ENCODE results near the gene NPAS4. TPM values are rescaled to one million over a fixed set of nuclear protein-coding genes. Genes with fewer than 3 reads are reported as not detected.
"Not testable (repeated sequence)": the region's sequence is repeated elsewhere in the genome, so short reads cannot be mapped to it uniquely, and the experiment has no call there.

Gene NPAS4
- total RNA-seq, 1 experiment from 2014 or later, result 1.6 TPM

DNA sequence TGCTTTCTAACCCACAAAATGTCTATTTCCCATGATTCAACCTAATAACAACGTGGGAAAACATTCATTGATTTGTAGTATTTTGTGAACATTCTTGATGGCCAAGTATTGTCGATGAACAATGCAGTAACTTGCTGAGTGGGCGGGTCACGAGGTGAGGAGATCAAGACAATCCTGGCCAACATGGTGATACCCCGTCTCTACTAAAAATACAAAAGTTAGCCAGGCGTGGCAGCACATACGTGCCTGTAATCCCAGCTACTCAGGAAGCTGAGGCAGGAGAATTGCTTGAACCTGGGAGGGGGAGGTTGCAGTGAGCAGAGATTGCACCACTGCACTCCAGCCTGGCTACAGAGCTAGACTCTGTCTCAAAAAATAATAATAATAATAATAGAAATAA is 40.6 kb upstream of the NPAS4 start:
- H3K23me2 ChIP-seq (ENCODE audit: insufficient read length, low read depth, low read length, poor library complexity, severe bottlenecking); H3K18ac ChIP-seq (ENCODE audit: insufficient read length, low read depth, low read length); H3K79me1 ChIP-seq (ENCODE audit: insufficient read depth, low read depth, low read length, poor library complexity, severe bottlenecking); H3K27me3 Mint-ChIP-seq (ENCODE audit: low read depth); H2BK20ac ChIP-seq (ENCODE audit: low read depth, low read length, poor library complexity, severe bottlenecking); H2BK120ac ChIP-seq (ENCODE audit: low read depth, low read length, poor library complexity, severe bottlenecking); H3K36me3 Mint-ChIP-seq (ENCODE audit: insufficient read depth in 1 of 3, low read depth in 3 of 3); H3K27me3 ChIP-seq (ENCODE audit: insufficient read depth, low read length); H2AFZ ChIP-seq (ENCODE audit: low read length); H3K4me1 ChIP-seq (ENCODE audit: insufficient read depth, low read length); H3K9me3 Mint-ChIP-seq; H4K20me1 ChIP-seq (ENCODE audit: control insufficient read depth, insufficient read depth, insufficient read length); H4K5ac ChIP-seq (ENCODE audit: insufficient read length, low read depth, low read length); H2BK15ac ChIP-seq (ENCODE audit: low read depth, low read length); H3K9ac ChIP-seq (ENCODE audit: extremely low read depth, insufficient read length, low read length); H3K79me2 ChIP-seq (ENCODE audit: insufficient read depth, low read length); H2AK5ac ChIP-seq (ENCODE audit: insufficient read length, low read length); H3K23ac ChIP-seq (ENCODE audit: insufficient read length, low read depth, low read length); DNase-seq; H4K91ac ChIP-seq (ENCODE audit: insufficient read length, low read depth, low read length); H2BK5ac ChIP-seq (ENCODE audit: insufficient read length, low read length); H3K27ac Mint-ChIP-seq; H3T11ph ChIP-seq (ENCODE audit: low read length); H3K56ac ChIP-seq (ENCODE audit: insufficient read length, low read depth, low read length); H3K9me3 ChIP-seq (ENCODE audit: control insufficient read depth, low read depth, low read length); H3K4me1 Mint-ChIP-seq; H3K14ac ChIP-seq (ENCODE audit: insufficient read depth, low read length); H3K4me3 Mint-ChIP-seq; H3K4me2 ChIP-seq (ENCODE audit: insufficient read depth, insufficient read length, low read length); H3K27ac ChIP-seq (ENCODE audit: insufficient read length, low read depth, low read length); H2BK12ac ChIP-seq (ENCODE audit: insufficient read length, low read depth, low read length); H3K4ac ChIP-seq (ENCODE audit: low read depth, low read length); H4K8ac ChIP-seq (replicated peaks; ENCODE audit: insufficient read length, low read depth, low read length): not testable (repeated sequence)
- TF ChIP-seq, protein P1, sequence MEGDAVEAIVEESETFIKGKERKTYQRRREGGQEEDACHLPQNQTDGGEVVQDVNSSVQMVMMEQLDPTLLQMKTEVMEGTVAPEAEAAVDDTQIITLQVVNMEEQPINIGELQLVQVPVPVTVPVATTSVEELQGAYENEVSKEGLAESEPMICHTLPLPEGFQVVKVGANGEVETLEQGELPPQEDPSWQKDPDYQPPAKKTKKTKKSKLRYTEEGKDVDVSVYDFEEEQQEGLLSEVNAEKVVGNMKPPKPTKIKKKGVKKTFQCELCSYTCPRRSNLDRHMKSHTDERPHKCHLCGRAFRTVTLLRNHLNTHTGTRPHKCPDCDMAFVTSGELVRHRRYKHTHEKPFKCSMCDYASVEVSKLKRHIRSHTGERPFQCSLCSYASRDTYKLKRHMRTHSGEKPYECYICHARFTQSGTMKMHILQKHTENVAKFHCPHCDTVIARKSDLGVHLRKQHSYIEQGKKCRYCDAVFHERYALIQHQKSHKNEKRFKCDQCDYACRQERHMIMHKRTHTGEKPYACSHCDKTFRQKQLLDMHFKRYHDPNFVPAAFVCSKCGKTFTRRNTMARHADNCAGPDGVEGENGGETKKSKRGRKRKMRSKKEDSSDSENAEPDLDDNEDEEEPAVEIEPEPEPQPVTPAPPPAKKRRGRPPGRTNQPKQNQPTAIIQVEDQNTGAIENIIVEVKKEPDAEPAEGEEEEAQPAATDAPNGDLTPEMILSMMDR (conservative IDR thresholded peaks at IDR 0.05), result peak; percentile 26; the same call in 1 of the 3 replicates
- no CpG with 5 or more reads among the region's 7 CpGs for WGBS (ENCODE audit: extremely low coverage, insufficient read length, low lambda C conversion rate)

DNA sequence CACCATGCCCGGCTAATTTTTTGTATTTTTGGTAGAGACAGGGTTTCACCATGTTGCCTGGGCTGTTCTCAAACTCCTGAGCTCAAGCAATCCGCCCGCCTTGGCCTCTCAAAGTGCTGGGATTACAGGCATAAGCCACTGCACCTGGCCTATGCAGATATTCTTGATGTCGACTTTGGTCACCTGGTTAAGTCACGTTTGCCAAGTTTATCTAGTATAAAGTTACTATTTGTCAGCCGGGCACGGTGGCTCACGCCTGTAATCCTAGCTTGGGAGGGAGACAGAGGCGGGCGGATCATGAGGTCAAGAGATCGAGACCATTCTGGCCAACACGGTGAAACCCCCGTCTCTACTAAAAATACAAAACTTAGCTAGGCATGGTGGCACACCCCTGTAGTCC is 36.5 kb upstream of the NPAS4 start:
- not testable (repeated sequence) for H2AFZ ChIP-seq (ENCODE audit: low read length); H2BK12ac ChIP-seq (ENCODE audit: insufficient read length, low read depth, low read length); H3K27ac Mint-ChIP-seq; H3K9me3 Mint-ChIP-seq; H2AK5ac ChIP-seq (ENCODE audit: insufficient read length, low read length); H3K79me2 ChIP-seq (ENCODE audit: insufficient read depth, low read length); H2BK120ac ChIP-seq (ENCODE audit: low read depth, low read length, poor library complexity, severe bottlenecking); H4K8ac ChIP-seq (replicated peaks; ENCODE audit: insufficient read length, low read depth, low read length); H4K91ac ChIP-seq (ENCODE audit: insufficient read length, low read depth, low read length); H3K79me1 ChIP-seq (ENCODE audit: insufficient read depth, low read depth, low read length, poor library complexity, severe bottlenecking); H3K27ac ChIP-seq (ENCODE audit: insufficient read length, low read depth, low read length); H3K4me1 ChIP-seq (ENCODE audit: insufficient read depth, low read length); H3K23me2 ChIP-seq (ENCODE audit: insufficient read length, low read depth, low read length, poor library complexity, severe bottlenecking); H3K4ac ChIP-seq (ENCODE audit: low read depth, low read length); H3K23ac ChIP-seq (ENCODE audit: insufficient read length, low read depth, low read length); H4K20me1 ChIP-seq (ENCODE audit: control insufficient read depth, insufficient read depth, insufficient read length); DNase-seq; H2BK15ac ChIP-seq (ENCODE audit: low read depth, low read length); H2BK5ac ChIP-seq (ENCODE audit: insufficient read length, low read length); H4K5ac ChIP-seq (ENCODE audit: insufficient read length, low read depth, low read length); H3K36me3 Mint-ChIP-seq (ENCODE audit: insufficient read depth in 1 of 3, low read depth in 3 of 3); H3K18ac ChIP-seq (ENCODE audit: insufficient read length, low read depth, low read length); H3K4me2 ChIP-seq (ENCODE audit: insufficient read depth, insufficient read length, low read length); H3T11ph ChIP-seq (ENCODE audit: low read length); H2BK20ac ChIP-seq (ENCODE audit: low read depth, low read length, poor library complexity, severe bottlenecking); H3K14ac ChIP-seq (ENCODE audit: insufficient read depth, low read length); H3K9ac ChIP-seq (ENCODE audit: extremely low read depth, insufficient read length, low read length); H3K4me3 Mint-ChIP-seq; H3K27me3 ChIP-seq (ENCODE audit: insufficient read depth, low read length); H3K9me3 ChIP-seq (ENCODE audit: control insufficient read depth, low read depth, low read length); H3K56ac ChIP-seq (ENCODE audit: insufficient read length, low read depth, low read length)
- no CpG with 5 or more reads among the region's 13 CpGs for WGBS (ENCODE audit: extremely low coverage, insufficient read length, low lambda C conversion rate)
- Mint-ChIP-seq H3K4me1 (peaks cover 4 to 10% of the 10 kb centered on the region in 2 experiments), H3K27me3 (ENCODE audit: low read depth) (peaks cover 10% of the 10 kb centered on the region)
